OCI-LY3 (cell line): ENCODE measurements around the gene MTCL1.

Experiments used
- H2AFZ ChIP-seq: fragments of 200-600, 300-600 bp; shearing (Covaris generic); 2 replicates; pipeline ENCODE4 v1.6.0; 2014; ENCODE audit warnings: antibody characterized with exemption, low read depth, low read length
- H3K27ac ChIP-seq: fragments of 200-600, 300-600 bp; sonication (generic); 2 replicates; pipeline ENCODE4 v1.5.1; 2014; ENCODE audit warnings: mild to moderate bottlenecking, low read length, moderate library complexity, mixed read lengths
- H3K27me3 ChIP-seq: fragments of 200-600, 300-600 bp; sonication (generic); 2 replicates; pipeline ENCODE4 v1.6.1; 2014; ENCODE audit warnings: low read depth, low read length, mixed read lengths
- H3K36me3 ChIP-seq: fragments of 200-600, 300-600 bp; sonication (generic); replicated peaks from 2 replicates; pipeline ENCODE3; 2014; ENCODE audit warnings: low read depth, low read length, mixed read lengths
- H3K4me1 ChIP-seq: fragments of 300-600, 200-600 bp; sonication (generic); 2 replicates; pipeline ENCODE4 v1.6.1; 2014; ENCODE audit warnings: low read length, mixed read lengths
- H3K4me2 ChIP-seq: fragments of 200-600, 300-600 bp; sonication (generic); 2 replicates; pipeline ENCODE4 v1.6.1; 2014; ENCODE audit warnings: low read length, mixed read lengths
- H3K4me3 ChIP-seq: fragments of 300-600, 200-600 bp; sonication (generic); 2 replicates; pipeline ENCODE4 v1.5.1; 2014; ENCODE audit warnings: antibody characterized with exemption, mild to moderate bottlenecking, low read length, moderate library complexity
- H3K79me2 ChIP-seq: fragments of 300-600, 200-600 bp; shearing (Covaris generic); 2 replicates; pipeline ENCODE4 v1.6.1; 2014; ENCODE audit warnings: mild to moderate bottlenecking, low read length, mixed read lengths
- H3K9ac ChIP-seq: fragments of 300-600, 200-600 bp; shearing (Covaris generic); 2 replicates; pipeline ENCODE4 v1.6.0; 2014; ENCODE audit warnings: mild to moderate bottlenecking, low read length, moderate library complexity
- H3K9me3 ChIP-seq: fragments of 200-600, 300-600 bp; shearing (Covaris generic); 2 replicates; pipeline ENCODE4 v1.6.1; 2014; ENCODE audit warnings: low read length, mixed read lengths; ENCODE audit not compliant: insufficient read depth
- H4K20me1 ChIP-seq: fragments of 200-600, 300-600 bp; sonication (generic); 2 replicates; pipeline ENCODE4 v1.6.1; 2016; ENCODE audit warnings: low read length, mixed read lengths; ENCODE audit not compliant: insufficient read depth
- CTCF ChIP-seq: fragments of 200-600, 300-600 bp; sonication (generic); IDR thresholded peaks from 2 replicates; pipeline ENCODE4 v1.5.1; 2014; ENCODE audit warnings: antibody characterized with exemption, low read length, low read depth
- EZH2phosphoT487 ChIP-seq: fragments of 200-600 bp; shearing (Covaris generic); IDR thresholded peaks from 2 replicates; pipeline ENCODE4 v1.6.1; 2018; ENCODE audit warnings: antibody characterized with exemption, mixed run types, low read depth

MTCL1 gene

GRCh38 chr18:8684577-8684976 lies 20.8 kb upstream of the MTCL1 start:
- Histone ChIP-seq H3K27me3 (no peaks in the 10 kb centered on the region), H3K4me2 (no peak overlapping the region), H3K9ac (no peak overlapping the region), H3K4me3 (no peak overlapping the region), H3K36me3 (no peaks in the 10 kb centered on the region), H3K79me2 (no peaks in the 10 kb centered on the region), H2AFZ (no peak overlapping the region), H3K4me1 (no peaks in the 10 kb centered on the region), H3K9me3 (no peaks in the 10 kb centered on the region), H3K27ac (no peak overlapping the region), H4K20me1 (no peaks in the 10 kb centered on the region)
- TF ChIP-seq EZH2phosphoT487 (no peak), CTCF (no peak)

DNA sequence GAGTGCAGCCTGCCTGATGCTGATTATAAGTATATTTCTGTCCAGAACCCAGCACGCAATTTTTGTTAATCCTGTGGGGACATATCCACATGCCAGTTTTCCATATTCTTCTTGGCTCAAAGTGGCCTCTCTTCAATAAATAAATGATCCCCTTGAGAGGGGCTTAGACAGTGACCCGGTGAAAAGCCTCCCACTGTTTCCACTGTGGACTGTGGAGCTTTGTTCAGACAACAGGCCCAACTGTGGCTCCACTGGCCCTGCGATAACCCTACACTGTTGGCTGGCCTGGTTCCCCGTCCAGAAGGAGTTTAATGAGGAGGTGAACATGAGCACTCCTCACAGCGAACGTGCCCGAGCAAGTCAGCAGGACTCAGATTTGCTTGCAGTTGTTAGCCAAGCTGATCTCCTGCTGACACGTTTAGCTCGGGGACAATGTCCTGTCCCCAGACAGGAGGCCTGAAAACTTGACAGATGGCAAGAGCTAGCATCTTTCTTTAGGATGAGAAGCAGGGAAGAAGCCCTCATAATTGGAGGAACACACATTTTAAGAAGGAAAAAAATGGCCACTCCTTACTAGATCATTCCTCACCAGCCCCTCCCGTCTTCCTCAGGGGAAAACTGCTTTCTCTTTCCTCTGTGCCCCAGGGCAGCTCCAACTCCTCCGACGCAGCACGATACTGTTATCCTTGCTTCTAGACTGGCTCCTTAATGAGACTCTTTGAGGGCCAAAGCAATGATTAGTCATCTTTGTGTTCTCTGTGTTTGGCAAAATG lies 20.0 kb upstream of the MTCL1 start:
- H3K27ac ChIP-seq = no peak overlapping the region

GRCh38 chr18:8685914-8686216 lies 19.5 kb upstream of the MTCL1 start:
- Histone ChIP-seq H3K4me1 (no peaks in the 10 kb centered on the region), H3K9ac (no peak overlapping the region), H4K20me1 (no peaks in the 10 kb centered on the region), H3K4me3 (no peak overlapping the region), H3K79me2 (no peaks in the 10 kb centered on the region), H3K9me3 (no peaks in the 10 kb centered on the region), H3K36me3 (no peaks in the 10 kb centered on the region), H2AFZ (no peak overlapping the region), H3K27ac (no peak overlapping the region), H3K27me3 (no peaks in the 10 kb centered on the region), H3K4me2 (no peak overlapping the region)
- no peak for TF ChIP-seq CTCF

More for the DNA sequence above, 20.0 kb upstream of the MTCL1 start:
- H3K4me1 ChIP-seq = no peaks in the 10 kb centered on the region
- no peak for TF ChIP-seq CTCF
- TF ChIP-seq EZH2phosphoT487 = no peak
- H3K9me3 ChIP-seq = no peaks in the 10 kb centered on the region
- no peak overlapping the region for H3K9ac ChIP-seq
- no peaks in the 10 kb centered on the region for H3K36me3 ChIP-seq
- H3K4me2 ChIP-seq = no peak overlapping the region
- H3K79me2 ChIP-seq = no peaks in the 10 kb centered on the region
- H3K27me3 ChIP-seq = no peaks in the 10 kb centered on the region
- H4K20me1 ChIP-seq = no peaks in the 10 kb centered on the region
- H3K4me3 ChIP-seq = no peak overlapping the region
- H2AFZ ChIP-seq = no peak overlapping the region

DNA sequence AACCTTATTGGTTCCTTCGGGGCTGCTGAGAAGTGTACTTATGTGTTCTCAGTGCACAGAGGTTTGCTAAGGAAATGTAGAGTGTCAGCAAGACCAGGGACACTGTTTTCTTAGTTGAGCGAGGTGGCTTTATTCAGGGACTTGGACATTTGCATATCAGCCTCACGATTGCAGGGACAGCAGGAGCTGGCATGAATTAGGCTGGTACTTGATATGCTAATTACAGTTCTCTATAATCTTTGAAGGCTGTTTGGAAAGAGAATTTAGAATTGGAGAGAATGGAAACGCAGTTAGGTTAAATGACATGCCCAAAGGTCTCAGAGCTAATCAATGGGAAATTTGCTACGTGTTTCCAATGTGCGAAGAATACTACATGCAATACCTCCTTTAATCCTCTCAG lies 18.7 kb upstream of the MTCL1 start:
- H3K79me2 ChIP-seq = no peaks in the 10 kb centered on the region
- no peak overlapping the region for H3K27ac ChIP-seq
- no peak overlapping the region for H2AFZ ChIP-seq
- no peak overlapping the region for H3K4me2 ChIP-seq
- no peak overlapping the region for H3K4me3 ChIP-seq
- no peaks in the 10 kb centered on the region for H3K36me3 ChIP-seq
- TF ChIP-seq CTCF = no peak
- no peak for TF ChIP-seq EZH2phosphoT487
- H4K20me1 ChIP-seq = no peaks in the 10 kb centered on the region
- H3K9me3 ChIP-seq = no peaks in the 10 kb centered on the region
- H3K4me1 ChIP-seq = no peaks in the 10 kb centered on the region
- no peaks in the 10 kb centered on the region for H3K27me3 ChIP-seq
- no peak overlapping the region for H3K9ac ChIP-seq
